Effector memory CD4-positive, alpha-beta T cell (primary cell): ENCODE measurements around the gene EFCAB8.

Source experiments
- DNase-seq, 3 donors: peaks; one replicate each; pipeline ENCODE4 v3.0.0-alpha.2; 2020
- H3K27ac ChIP-seq: 2 replicates; pipeline ENCODE4 v1.7.0; 2013; ENCODE audit warnings: mild to moderate bottlenecking, low read length, moderate library complexity; ENCODE audit not compliant: insufficient read depth, poor library complexity, severe bottlenecking
- H3K27me3 ChIP-seq: replicated peaks from 2 replicates; pipeline ENCODE4 v1.7.0; 2013; ENCODE audit warnings: mild to moderate bottlenecking, low read length; ENCODE audit not compliant: insufficient read depth, control insufficient read depth, poor library complexity, severe bottlenecking
- H3K36me3 ChIP-seq: 2 replicates; pipeline ENCODE4 v1.7.0; 2013; ENCODE audit warnings: mild to moderate bottlenecking, low read length, moderate library complexity; ENCODE audit not compliant: control insufficient read depth, insufficient read depth
- H3K4me1 ChIP-seq: 2 replicates; pipeline ENCODE4 v1.7.0; 2013; ENCODE audit warnings: low read length, mild to moderate bottlenecking; ENCODE audit not compliant: control insufficient read depth, insufficient read depth, poor library complexity, severe bottlenecking
- H3K4me3 ChIP-seq: 2 replicates; pipeline ENCODE4 v1.7.0; 2013; ENCODE audit warnings: low read length, low read depth, mild to moderate bottlenecking; ENCODE audit not compliant: insufficient read depth, poor library complexity, severe bottlenecking
- H3K9me3 ChIP-seq: 2 replicates; pipeline ENCODE4 v1.7.0; 2013; ENCODE audit warnings: mild to moderate bottlenecking, low read length, moderate library complexity; ENCODE audit not compliant: control insufficient read depth

EFCAB8 gene

GRCh38 chr20:32980990-32981389 lies 122.3 kb downstream of the EFCAB8 start:
- Histone ChIP-seq H3K27me3 (no peaks in the 10 kb centered on the region), H3K27ac (no peak overlapping the region), H3K4me1 (peaks cover 1% of the 10 kb centered on the region), H3K9me3 (peaks cover 14% of the 10 kb centered on the region), H3K4me3 (no peak overlapping the region), H3K36me3 (no peaks in the 10 kb centered on the region)
- no peak for DNase-seq

- Histone ChIP-seq H3K36me3 (no peaks in the 10 kb centered on the region), H3K4me3 (no peak overlapping the region), H3K4me1 (no peaks in the 10 kb centered on the region), H3K27me3 (no peaks in the 10 kb centered on the region), H3K27ac (no peak overlapping the region), H3K9me3 (no peaks in the 10 kb centered on the region)
- no peak for DNase-seq
Observed at GRCh38 chr20:32982617-32983458, 124.1 kb downstream of the EFCAB8 start.

GRCh38 chr20:32983459-32984112 lies 124.9 kb downstream of the EFCAB8 start:
- H3K36me3 ChIP-seq = no peaks in the 10 kb centered on the region
- no peak overlapping the region for H3K4me3 ChIP-seq

GRCh38 chr20:32984196-32984595 lies 125.5 kb downstream of the EFCAB8 start:
- Histone ChIP-seq H3K27ac (no peak overlapping the region), H3K36me3 (no peaks in the 10 kb centered on the region), H3K4me1 (no peaks in the 10 kb centered on the region), H3K4me3 (no peak overlapping the region), H3K9me3 (no peaks in the 10 kb centered on the region), H3K27me3 (no peaks in the 10 kb centered on the region)
- DNase-seq = no peak

More at GRCh38 chr20:32983459-32984112, 124.9 kb downstream of the EFCAB8 start:
- DNase-seq = no peak
- Histone ChIP-seq H3K4me1 (no peaks in the 10 kb centered on the region), H3K27me3 (no peaks in the 10 kb centered on the region), H3K27ac (no peak overlapping the region), H3K9me3 (no peaks in the 10 kb centered on the region)

GRCh38 chr20:32984631-32985354 lies 126.1 kb downstream of the EFCAB8 start:
- Histone ChIP-seq H3K4me3 (no peak overlapping the region), H3K4me1 (no peaks in the 10 kb centered on the region), H3K27ac (no peak overlapping the region), H3K27me3 (no peaks in the 10 kb centered on the region), H3K9me3 (no peaks in the 10 kb centered on the region), H3K36me3 (no peaks in the 10 kb centered on the region)
- no peak for DNase-seq

- no peaks in the 10 kb centered on the region for H3K27me3 ChIP-seq
- H3K4me3 ChIP-seq = no peak overlapping the region
- H3K27ac ChIP-seq = no peak overlapping the region
- no peaks in the 10 kb centered on the region for H3K36me3 ChIP-seq
- no peak for DNase-seq
- no peaks in the 10 kb centered on the region for H3K9me3 ChIP-seq
- H3K4me1 ChIP-seq = no peaks in the 10 kb centered on the region
Observed at GRCh38 chr20:32985596-32985995, 126.9 kb downstream of the EFCAB8 start.

GRCh38 chr20:32986331-32986966 lies 127.7 kb downstream of the EFCAB8 start:
- DNase-seq = no peak
- H3K27me3 ChIP-seq = no peaks in the 10 kb centered on the region
- no peak overlapping the region for H3K27ac ChIP-seq
- H3K4me1 ChIP-seq = no peaks in the 10 kb centered on the region
- H3K4me3 ChIP-seq = no peak overlapping the region
- H3K36me3 ChIP-seq = no peaks in the 10 kb centered on the region
- H3K9me3 ChIP-seq = no peaks in the 10 kb centered on the region

- Histone ChIP-seq H3K4me1 (no peaks in the 10 kb centered on the region), H3K27me3 (no peaks in the 10 kb centered on the region), H3K9me3 (no peaks in the 10 kb centered on the region), H3K27ac (no peak overlapping the region), H3K4me3 (no peak overlapping the region), H3K36me3 (no peaks in the 10 kb centered on the region)
- DNase-seq = no peak
Observed at GRCh38 chr20:32987044-32987825, 128.5 kb downstream of the EFCAB8 start.

- H3K9me3 ChIP-seq = no peaks in the 10 kb centered on the region
- H3K27me3 ChIP-seq = no peaks in the 10 kb centered on the region
- DNase-seq = no peak
- H3K4me1 ChIP-seq = no peaks in the 10 kb centered on the region
- no peaks in the 10 kb centered on the region for H3K36me3 ChIP-seq
- no peak overlapping the region for H3K4me3 ChIP-seq
- H3K27ac ChIP-seq = no peak overlapping the region
Observed at GRCh38 chr20:32988008-32988407, 129.3 kb downstream of the EFCAB8 start.
